ENCODE results near the gene VPS8.
"Not testable (repeated sequence)": the region's sequence is repeated elsewhere in the genome, so short reads cannot be mapped to it uniquely, and the experiment has no call there.

Gene VPS8

DNA sequence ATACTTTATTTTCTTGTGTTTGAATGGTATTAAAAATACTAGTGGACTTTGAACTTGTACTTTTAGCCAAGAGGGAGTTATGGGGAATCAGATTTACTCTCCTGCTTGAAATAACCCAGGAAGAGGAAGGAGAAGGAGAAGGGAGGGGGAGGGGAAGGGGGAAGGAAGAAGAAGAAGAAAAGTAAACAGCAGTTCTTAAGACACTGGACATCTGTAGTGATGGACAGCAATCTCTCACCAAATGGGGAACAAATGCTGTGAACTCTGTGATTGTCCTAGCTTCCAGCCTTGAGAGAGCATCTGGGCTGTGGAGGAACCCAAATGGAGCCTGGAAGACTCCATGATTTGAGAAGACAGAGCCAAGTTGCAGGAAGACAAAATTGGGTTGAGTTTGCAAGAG, 52.0 kb downstream of the VPS8 start:
- no peak for DNase-seq (ENCODE audit: low read depth in 4 of 4, low spot score in 1 of 4)

DNA sequence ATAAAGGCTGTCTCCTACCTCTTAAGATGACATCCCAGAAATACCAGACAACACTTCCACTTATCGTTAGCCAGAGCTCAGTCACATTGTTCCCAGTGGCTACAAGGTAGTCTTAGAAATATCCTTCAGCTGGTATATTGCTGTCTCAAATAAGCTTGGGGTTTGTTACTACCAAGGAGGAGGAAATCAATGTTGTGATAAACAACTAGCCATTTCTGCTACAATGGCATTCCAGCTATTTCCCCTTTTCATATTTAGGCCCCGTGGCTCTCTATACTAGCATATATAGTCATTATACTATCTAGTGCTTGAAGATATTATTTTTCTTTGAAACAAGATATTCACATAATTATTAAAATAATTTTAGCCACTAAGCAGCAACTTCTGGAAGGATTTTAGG, 56.5 kb downstream of the VPS8 start:
- no peak for DNase-seq (ENCODE audit: low read depth in 4 of 4, low spot score in 1 of 4)

DNA sequence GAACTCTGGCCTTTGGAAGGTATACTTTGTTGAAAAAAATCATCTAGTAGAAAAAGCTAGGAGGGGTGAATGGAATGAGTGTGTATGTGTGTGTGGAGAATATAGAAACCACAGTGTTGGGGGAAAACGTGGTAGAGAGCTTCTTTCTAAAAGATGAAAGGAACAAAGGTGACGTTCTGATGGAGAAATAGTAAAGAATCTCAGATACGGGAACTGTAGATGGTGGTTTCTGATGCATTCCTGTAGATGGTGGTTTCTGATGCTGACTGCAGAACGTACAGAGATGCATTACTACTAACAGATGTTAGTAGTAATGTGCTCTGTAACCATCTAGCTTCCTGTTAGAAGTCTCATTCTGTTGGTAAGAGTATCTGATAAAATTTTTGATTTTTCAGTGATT, 60.2 kb downstream of the VPS8 start:
- no peak for DNase-seq (ENCODE audit: low read depth in 4 of 4, low spot score in 1 of 4)

DNA sequence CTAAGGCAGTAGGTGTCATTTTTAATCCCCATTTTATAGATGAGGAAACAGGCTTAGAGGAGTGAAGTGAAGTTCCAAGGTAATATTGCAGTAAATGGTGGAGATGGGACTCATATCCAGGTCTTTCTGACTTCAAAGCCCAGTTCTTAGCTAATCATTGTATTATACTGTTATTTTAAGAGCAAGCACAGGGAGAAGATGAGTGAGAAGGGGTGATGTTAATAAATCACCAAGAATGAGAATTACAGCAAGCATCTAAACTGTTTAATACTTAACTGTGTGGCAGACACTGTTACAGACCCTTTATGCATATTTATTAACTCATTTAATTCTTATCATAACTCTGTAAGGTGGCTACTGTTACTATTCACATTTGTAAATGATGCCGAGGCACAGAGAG, 61.2 kb downstream of the VPS8 start:
- DNase-seq (ENCODE audit: low read depth in 4 of 4, low spot score in 1 of 4) = no peak

DNA sequence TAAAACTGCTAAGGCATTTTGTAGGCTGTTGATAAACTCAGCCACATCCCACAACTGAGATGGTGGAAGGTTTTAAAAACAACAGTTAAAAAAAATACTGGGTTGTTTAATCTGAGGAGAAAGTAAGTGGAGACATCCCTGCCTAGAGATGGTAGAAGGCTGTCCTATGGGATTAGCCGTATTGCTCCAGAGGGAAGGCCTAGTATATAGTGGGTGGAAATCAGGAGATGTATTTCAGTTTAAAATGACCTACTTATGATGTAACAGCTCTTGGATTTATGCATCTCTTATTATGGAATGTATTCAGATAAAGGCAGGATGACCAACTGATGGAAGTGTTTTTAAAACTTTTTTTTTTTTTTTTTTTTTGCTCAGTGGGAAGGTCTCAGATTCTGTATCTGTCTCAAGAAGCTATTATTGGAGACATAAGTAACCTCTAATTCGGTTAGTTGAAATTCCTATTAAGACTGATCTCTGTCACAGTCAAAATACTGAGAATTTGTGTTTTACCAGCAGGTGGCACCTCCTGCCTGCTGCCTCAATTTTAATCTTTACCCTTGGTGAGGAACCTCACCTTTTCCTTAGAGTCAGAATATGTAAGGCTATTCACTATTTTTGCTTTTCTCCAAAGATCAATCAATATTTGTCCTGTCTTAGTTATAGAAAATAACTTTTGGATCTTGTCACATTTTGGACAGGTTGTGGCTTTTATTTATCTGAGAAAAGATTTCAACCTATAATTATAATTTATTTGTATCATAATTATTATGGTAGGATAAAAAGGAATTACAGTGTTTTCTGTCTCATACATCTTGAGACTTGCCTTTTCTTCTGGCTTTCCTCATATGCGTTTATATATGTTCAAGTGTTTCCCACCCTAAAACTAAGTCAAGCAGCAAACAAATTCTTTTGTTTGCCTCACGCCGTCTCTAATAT, 63.0 kb downstream of the VPS8 start:
- DNase-seq (ENCODE audit: low read depth in 4 of 4, low spot score in 1 of 4) = no peak

DNA sequence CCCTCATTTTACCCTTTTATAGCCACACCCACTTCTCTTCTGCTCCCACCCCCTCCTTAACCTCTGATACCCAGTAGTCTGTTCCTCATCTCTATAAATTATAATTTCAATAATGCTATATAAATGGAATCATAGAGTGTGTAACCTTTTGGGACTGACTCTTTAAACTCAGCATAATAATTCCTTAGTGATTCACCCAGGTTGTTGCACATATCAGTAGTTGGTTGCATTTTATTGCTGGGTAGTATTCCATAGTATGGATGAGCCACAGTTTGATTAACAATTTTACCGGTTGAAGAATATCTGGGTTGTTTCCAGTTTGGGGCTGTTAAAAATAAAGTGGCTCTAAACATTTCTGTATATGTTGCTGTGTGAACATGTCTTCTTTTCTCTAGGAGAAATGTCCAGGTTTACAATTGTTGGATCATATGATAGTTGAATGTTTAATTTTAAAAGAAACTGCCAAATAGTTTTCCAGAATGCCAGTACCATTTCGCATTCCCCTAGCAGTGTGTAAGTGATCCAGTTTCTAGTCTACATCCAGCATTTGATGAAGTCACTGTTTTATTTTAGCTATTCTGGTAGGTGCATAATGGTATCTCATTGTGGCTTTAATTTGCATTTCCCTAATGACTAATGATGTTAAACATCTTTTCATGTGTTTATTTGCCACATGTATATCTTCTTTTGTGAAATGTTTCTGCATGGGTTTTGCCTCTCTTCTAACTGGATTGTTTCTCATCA, 68.5 kb downstream of the VPS8 start:
- DNase-seq (ENCODE audit: low read depth in 4 of 4, low spot score in 1 of 4) = no peak

DNA sequence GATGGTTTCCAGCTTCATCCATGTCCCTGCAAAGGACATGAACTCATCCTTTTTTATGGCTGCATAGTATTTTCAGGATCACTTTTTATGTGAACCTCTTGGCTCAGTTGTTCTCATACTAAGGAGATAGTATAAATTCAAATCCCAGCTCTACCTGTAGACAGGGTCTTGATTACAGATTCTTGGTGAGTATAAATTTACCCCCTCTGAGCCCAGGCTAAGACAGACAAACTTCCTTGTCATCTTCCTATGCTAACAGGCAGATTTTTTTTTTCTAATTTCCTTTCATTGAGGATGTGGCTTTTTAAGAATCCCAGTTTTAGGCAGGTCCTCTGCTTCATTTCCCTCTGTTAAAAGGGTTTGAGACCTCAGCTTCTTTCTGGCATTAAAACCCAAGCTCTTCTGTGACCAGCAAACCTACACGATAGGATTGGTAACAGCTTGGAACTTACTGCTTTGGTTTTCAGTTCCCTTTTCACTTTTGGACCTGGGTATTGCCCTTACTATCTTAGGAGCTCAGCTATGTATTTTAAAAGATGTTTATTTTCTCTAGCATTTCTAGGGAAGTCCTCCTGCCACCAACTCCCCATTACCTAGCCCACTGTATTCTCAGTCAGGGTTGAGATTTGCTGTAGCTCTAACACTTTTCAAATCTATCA, 72.5 kb downstream of the VPS8 start:
- DNase-seq (ENCODE audit: low read depth in 4 of 4, low spot score in 1 of 4) = no peak

DNA sequence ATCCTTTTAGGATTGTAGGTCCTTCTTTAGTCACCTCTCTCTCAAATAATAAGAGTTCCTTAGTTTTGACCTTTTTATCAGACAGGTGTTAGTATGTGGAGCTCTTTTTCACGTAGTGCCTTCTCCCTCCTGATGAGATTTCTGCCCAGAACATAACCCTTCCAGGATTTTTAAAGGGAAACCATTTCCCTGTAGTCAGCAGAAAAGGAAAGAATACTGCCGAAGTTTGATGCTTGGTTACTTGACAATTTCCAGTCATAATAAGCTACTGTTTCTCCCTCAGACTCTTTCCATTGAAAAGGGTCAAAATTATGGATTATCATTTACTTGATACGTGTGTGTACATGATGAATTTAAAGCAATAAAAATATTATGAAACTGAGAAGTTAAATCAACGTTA, 73.1 kb downstream of the VPS8 start:
- no peak for DNase-seq (ENCODE audit: low read depth in 4 of 4, low spot score in 1 of 4)

DNA sequence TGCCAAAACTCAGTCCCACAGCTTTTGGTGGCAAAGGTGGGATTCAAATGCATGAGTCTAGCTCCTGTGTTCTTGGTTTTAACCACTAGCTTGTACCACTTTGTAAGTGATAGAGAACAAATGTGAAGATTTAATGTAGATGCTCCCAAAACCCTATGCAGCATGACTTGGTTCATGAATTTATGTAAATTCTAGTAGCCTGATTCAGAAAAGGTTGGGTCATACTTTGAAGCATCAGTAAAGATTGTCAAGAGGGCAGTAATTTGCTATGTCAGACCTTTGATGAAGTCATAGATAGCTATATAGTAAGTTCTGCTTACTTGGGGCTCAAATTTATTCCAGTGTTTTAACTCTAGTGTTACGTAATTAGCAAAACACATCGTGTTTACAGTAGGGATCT, 75.6 kb downstream of the VPS8 start:
- DNase-seq (ENCODE audit: low read depth in 4 of 4, low spot score in 1 of 4) = no peak

DNA sequence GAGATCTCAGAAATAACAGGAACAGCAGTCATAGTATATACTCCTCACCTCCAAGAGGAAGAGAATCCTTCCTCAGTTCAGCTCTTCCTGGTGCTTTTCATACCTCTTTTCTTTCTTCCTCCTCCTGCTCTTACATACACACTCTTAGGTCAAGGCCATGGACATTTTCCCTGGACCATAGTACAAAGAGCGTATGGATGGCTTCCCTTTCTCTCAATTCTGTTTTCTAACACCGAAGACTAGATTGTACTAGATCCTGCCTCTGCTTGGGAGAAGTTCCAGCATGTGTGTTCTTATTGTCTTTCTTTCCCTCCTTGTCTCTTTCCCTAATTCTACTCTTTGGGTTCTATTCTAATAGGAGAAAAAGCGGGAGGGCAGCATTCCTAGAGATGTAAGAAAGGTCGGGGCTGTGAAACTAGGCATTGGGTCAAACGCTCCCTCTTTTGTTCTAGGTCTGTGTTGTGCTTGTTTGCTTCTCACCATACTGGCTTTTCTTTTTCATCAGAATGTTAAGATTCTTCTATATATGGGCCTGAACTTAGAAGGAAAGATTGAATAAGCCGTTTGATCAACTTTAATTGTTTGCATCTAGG, 77.4 kb downstream of the VPS8 start:
- no peak for DNase-seq (ENCODE audit: low read depth in 4 of 4, low spot score in 1 of 4)

DNA sequence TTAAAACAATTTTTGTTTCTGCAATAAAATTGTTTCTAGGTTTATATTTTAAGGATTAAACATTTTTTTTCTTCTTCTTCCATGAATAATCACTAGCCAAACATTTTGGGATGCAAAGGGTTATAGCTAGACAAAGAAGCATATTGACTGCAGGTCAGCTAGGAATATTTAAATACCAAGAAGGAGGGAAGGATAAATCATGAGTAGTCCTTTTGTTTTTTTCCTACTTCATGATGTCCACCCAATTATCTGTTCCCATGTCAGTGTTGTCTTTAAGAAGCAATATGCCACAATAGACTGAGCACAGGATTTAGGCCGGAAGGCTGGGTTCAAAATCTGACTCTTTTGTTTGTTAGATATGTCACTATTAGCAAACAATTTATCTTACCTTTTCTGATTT, 82.1 kb downstream of the VPS8 start:
- no peak for DNase-seq (ENCODE audit: low read depth in 4 of 4, low spot score in 1 of 4)

DNA sequence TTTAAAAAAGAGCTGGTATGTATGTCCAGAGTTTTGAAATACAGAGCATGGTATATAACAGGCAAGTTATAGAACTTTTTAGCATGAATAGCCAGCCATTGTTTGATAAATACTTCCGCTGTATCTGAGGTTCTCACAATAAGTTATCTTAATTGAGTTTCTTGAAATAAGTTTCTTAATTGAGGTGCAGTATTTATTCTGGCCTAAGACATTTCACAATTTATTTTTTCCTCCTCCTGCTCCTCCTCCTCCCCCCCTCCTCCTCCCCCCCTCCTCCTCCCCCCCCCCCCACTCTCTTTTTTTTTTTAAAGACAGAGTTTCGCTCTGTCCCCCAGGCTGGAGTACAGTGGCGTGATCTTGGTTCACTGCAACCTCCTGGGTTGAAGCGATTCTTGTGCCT, 83.4 kb downstream of the VPS8 start:
- no peak for DNase-seq (ENCODE audit: low read depth in 4 of 4, low spot score in 1 of 4)

DNA sequence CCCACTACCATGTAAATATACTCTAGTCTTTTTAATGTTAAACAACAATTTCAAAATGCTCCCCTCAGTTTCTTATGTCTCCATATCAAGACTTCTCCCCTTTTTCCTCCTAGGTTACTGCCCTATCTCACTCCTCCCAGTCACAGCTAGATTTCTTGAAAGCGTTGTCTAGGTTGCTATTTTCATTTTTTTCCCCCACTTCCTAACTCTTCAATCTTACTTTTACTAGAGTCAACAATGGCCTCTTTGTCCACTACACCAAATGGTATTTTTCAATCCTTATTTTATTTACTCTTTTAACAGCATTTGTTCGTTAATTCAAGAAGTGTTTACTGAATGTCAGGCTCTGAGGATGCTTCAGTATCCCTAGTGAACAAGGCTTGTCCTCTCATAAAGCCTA, 84.4 kb downstream of the VPS8 start:
- DNase-seq (ENCODE audit: low read depth in 4 of 4, low spot score in 1 of 4) = no peak

DNA sequence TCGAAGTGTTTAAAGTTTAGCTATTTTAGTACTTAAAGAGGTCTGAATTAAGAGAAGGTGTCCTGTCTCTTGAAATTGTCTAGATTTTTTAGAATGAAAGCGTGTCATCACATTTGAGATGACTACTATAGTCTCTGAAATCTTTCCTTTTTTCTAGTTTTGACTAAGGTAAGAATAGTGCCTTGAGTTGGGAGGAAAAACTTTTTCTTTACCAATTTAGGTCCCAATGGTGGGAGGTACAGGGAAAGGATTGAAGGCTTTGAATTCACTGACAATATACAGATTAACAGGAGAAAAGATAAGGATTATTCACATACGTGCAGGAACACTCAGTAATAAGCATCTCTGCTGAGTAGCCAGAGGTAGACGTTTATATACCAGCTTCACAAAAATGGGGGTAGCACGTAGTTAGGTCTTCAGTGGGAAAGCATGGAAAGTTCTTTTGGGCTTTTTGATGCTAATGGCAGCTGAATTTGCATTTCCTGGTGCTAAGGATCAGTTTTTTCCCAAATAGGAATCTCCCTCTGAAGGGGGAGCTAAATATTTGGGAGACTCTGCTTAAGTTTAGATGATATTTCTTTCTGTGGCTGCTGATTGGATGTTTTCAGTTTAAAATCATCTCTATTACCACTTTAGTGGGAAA, 88.1 kb downstream of the VPS8 start:
- no peak for DNase-seq (ENCODE audit: low read depth in 4 of 4, low spot score in 1 of 4)

DNA sequence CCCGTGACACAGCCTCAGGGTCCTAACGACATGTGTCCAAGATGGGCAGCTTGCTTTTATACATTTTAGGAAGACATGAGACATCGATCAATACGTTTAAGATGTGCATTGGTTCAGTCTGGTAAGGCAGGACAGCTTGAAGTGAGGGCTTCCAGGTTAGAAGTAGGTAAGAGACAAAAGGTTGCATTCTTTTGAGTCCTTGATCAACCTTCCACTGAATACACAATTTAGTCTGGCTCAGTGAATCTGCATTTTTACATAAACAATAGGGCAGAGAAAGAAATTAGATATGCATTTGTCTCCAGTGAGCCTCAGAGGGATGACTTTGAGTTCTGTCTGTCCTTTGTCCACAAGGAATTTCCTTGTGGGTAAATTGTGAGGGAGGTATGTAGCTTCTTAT, 95.1 kb downstream of the VPS8 start:
- not testable (repeated sequence) for DNase-seq (ENCODE audit: low read depth in 4 of 4, low spot score in 1 of 4)

DNA sequence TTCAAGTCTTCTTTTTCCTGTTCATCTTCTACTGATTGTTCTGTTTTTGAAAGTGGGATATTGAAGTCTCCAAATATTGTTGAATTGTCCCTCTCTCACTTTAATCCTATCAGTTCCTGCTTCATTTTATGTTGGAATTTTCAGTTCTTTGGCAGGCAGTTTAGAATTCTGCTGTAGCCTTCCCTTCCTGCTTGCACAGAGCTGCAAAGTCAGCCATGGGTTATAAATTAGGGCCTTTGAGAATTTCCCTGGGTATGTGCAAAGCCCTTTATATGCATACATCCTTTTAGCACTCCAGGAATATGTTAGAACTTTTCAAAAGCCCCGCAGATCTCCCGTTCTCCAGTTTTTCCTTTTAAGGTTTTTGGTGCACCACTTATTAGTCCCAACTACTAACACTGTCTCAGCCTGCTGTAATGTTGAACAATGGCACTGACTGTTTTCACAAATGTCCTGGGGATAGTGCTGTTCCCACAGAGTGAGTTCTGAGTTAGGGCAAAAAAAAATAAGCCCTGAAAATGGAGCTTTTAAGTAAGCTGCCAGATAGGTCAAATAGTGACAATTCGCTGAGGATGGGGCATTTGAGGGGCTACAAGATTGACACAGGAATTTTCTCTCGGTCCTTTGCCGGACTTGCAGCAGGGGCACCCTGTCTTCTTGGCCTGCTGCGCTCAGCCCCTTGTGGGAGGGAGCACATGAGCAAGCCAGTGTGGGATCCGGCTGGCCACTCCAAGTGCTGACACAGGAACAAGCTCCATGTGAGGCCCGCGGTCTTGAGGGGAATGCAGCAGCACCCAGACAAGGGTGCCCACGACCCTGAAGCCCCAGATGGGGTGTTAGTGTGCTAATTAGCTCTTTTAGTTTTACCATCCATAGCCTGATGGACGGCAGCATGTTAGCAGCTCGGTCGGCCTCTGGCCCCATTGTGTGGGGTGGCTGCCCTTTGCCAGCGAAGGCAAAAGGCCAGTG, 96.0 kb downstream of the VPS8 start:
- DNase-seq (ENCODE audit: low read depth in 4 of 4, low spot score in 1 of 4) = no peak

DNA sequence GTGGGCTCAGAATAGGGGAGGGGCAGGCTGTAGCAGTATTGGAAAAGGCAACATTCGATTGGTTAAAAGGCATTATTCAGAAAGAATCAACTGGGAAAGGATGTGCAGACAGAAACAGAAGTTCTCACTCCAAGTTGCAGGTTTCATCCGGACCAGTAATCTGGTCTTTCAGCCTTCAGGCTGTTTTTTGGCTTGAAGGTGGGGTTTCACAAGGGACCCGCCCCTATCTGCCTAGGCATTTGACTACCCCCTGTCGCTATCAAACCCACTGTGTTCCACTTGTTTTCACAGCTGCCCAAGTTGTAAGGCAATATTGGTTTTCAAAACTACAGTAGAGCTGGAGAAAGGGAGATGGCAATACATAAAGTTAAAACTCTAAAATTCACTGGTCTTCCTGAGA, 96.9 kb downstream of the VPS8 start:
- DNase-seq (ENCODE audit: low read depth in 4 of 4, low spot score in 1 of 4) = no peak

DNA sequence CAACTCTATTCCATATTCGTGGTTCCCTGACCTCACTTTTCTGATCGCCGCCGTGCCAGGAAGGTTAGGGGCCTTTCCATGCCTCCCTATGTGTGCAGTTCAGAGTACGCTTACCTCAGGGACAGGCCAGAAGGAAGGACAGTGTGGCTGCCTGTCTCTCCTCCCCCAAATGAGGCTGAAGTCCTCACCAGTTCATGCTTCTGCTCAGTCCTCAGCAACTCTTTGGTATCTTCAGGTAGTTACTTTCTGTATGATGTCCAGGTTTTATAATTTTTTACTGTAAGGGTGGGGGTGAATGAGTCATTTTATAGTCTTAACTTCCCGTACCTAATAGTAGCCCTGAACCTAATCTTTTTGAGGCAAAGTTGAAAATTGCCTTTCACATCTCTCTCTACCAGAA, 98.7 kb downstream of the VPS8 start:
- DNase-seq (ENCODE audit: low read depth in 4 of 4, low spot score in 1 of 4) = no peak

DNA sequence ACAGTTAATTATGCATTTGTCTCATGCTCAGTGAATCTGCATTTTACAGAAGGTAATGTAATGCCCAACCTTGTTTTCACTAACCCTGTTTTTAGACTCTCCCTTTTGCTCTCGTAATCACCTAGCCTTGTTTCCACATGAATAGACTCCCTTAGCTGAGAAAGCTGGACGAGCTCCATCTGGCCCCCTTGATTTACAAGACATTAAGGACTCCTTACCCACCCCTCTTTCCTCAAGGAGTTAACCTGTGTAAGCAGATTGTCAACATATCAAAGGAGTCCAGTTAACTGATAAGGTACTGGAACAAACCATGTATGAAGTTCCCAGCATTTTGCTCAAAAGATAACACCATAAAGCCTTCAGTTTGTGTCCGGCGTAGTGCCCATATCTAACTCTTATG, 99.6 kb downstream of the VPS8 start:
- no peak for DNase-seq (ENCODE audit: low read depth in 4 of 4, low spot score in 1 of 4)

DNA sequence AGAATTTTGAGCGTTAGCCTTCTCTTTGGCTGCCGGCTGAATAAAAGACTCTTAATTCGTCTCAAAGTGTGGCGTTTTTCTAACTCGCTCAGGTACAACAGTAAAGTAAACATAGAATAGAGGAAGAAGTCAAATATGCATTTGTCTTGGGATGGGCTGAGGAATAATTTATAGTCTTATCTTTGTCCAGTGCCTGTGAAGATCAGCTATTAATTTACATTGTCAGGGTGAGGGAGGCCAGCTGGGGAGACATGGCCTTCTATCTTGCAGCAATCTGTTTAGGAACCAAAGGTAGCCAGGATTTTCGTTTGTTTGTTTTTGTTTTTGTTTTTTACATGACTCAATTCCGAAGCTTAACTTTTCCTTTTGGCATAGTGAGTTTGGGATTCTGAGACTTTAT, 100.2 kb downstream of the VPS8 start:
- no peak for DNase-seq (ENCODE audit: low read depth in 4 of 4, low spot score in 1 of 4)
